ENCODE measurements around the gene C19orf25.

The C19orf25 gene

DNA sequence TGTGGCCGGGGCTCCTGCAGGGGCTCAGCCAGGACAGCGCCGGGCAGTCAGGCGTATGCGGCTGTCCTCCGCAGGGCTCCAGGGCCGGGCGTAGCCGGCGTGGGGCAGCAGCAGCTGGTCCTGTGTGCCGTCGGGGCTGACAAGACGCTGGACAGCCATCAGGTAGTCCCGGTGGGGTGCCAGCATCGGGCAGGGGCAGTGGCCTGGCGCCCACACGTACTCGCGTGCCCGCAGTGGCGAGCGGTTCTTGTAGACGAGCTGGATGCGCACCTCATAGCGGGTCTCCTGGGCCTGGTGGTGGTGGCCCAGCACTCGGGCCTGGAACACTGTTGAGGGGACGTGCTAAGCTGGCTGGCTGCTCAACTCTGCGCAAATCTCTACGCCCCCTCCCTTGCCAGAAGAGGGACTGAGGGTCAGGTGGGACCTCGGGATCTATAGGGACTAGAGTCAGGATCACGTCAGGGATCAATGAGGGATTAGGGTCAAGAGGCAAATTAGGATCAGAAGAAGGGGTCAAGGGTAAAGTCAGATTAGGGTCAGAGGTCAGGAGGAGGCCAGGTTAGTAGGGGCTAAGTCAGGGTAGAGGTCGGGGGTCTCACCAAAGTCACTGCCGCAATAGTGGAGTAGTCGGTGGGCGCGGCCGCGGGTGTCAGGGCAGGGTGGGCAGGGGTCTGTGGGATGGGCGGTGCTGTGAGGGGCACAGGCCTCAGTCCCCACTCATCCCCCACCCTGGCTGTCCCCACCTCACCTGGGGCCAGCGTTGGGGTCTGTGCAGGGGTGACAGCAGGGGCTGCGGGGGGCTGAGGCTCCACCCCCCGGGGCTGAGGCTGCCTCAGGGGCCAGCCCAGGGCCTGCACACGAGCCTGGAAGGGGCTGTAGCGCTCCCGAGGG is 27.2 kb upstream of the C19orf25 start:
- TF ChIP-seq POLR2A (IDR thresholded peaks at IDR 0.05; ENCODE audit: extremely low read depth, insufficient read length) = no peak
- no peak for DNase-seq (ENCODE audit: low read depth)
- no peak overlapping the region for H3K4me3 ChIP-seq (ENCODE audit: low read depth, low read length)

- TF ChIP-seq MYC (IDR thresholded peaks at IDR 0.05; ENCODE audit: low read depth, low read length) (no peak), CTCF (IDR thresholded peaks at IDR 0.05; ENCODE audit: low read depth, low read length) (no peak), MAX (IDR thresholded peaks at IDR 0.05; ENCODE audit: low read depth, low read length) (no peak), POLR2A (IDR thresholded peaks at IDR 0.05; ENCODE audit: extremely low read depth, insufficient read length) (no peak)
- DNase-seq (ENCODE audit: low read depth) = no peak
- no peak overlapping the region for H3K4me3 ChIP-seq (ENCODE audit: low read depth, low read length)
Measured at GRCh38 chr19:1505012-1505411, 26.0 kb upstream of the C19orf25 start.

DNA sequence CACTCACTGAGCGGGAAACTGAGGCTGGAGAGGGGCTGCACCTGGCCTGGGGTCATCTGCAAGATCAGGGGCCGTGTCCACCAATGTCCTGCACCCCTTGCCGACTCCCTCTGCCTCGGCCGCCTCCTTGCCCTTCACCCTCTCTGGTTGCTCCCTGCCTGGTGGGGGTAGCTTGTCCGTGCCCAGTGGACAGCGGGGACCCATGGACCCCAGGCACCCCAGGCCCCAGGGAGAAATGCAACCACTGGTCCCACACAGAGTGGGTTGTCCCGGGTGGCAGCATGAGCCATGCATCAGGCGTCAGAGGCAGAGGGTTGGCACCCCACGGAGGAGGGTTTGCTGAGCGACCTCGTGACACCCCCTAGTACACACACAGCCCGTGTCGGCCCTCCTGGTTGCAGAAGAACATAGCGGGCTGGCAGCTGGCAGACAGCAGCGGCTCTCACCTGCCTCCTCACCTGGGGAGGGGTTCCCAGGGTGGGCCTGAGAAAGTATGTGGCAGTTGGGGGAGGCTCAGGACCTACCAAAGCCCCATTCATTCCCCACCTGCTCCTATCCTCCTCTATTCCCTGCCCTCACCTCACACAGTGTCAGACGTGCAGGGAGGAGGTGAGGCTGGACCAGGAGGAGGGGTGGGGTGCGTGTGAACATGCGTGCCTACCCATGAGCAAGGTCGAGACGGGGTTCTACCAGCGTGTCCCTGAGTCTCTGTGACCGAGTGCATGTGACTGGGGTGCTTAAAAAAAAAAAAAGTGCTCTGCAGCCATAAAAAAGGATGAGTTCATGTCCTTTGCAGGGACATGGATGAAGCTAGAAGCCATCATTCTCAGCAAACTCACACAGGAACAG is 25.1 kb upstream of the C19orf25 start:
- H3K4me3 ChIP-seq (ENCODE audit: low read depth, low read length) = no peak overlapping the region
- no peak for TF ChIP-seq MAX (IDR thresholded peaks at IDR 0.05; ENCODE audit: low read depth, low read length)
- no peak for TF ChIP-seq POLR2A (IDR thresholded peaks at IDR 0.05; ENCODE audit: extremely low read depth, insufficient read length)
- no peak for TF ChIP-seq CTCF (IDR thresholded peaks at IDR 0.05; ENCODE audit: low read depth, low read length)
- no peak for TF ChIP-seq MYC (IDR thresholded peaks at IDR 0.05; ENCODE audit: low read depth, low read length)
- no peak for DNase-seq (ENCODE audit: low read depth)

DNA sequence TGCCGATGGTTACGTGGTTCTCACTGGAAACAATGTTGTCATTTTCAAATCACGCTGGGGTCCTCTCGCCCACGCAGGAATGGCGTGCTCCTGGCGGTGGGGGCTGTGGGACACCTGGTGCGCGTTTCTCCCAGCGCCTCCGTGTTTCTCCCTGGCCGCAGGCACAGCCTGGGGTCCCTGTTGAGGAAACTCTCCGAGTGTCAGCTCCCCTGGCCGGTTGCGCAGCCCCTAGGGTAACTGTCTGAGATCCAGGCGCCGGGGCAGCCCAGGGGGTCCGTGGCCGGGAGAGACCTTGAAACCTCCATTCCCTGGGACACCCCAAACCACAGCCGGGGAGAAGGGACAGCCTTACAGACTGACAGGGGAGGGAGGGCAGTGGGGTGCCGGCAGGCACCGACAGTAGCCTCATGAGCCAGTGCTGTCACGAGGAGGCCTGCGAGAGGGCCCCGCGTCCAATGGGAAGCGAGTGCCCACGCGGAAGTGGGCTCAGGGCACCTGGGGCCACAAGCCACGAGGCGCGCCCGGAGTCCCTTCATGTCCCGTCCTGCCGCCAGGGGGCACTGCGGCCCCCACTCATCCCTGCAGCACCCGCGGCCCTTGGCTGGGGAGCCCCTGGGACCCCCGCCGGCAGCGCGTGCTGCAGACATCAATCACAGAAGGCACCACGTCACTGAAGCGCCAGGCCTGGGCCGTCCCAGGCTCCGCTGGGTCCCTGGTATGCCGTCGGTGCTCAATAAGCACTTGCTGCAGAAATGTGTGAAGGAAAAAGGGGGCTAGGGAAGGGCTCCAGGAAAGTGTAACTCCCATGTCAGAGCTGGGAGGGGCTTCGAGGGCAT is 24.3 kb upstream of the C19orf25 start:
- peak; percentile 84 for TF ChIP-seq MYC (IDR thresholded peaks at IDR 0.05; ENCODE audit: low read depth, low read length)
- peak; percentile 81 for TF ChIP-seq MAX (IDR thresholded peaks at IDR 0.05; ENCODE audit: low read depth, low read length)
- TF ChIP-seq POLR2A (IDR thresholded peaks at IDR 0.05; ENCODE audit: extremely low read depth, insufficient read length) = no peak
- TF ChIP-seq CTCF (IDR thresholded peaks at IDR 0.05; ENCODE audit: low read depth, low read length) = peak; percentile 45
- no peak overlapping the region for H3K4me3 ChIP-seq (ENCODE audit: low read depth, low read length)
- DNase-seq (ENCODE audit: low read depth) = peak; percentile 53

- no peak for DNase-seq (ENCODE audit: low read depth)
- TF ChIP-seq MAX (IDR thresholded peaks at IDR 0.05; ENCODE audit: low read depth, low read length) (no peak), MYC (IDR thresholded peaks at IDR 0.05; ENCODE audit: low read depth, low read length) (no peak), POLR2A (IDR thresholded peaks at IDR 0.05; ENCODE audit: extremely low read depth, insufficient read length) (no peak), CTCF (IDR thresholded peaks at IDR 0.05; ENCODE audit: low read depth, low read length) (no peak)
- no peak overlapping the region for H3K4me3 ChIP-seq (ENCODE audit: low read depth, low read length)
Measured at GRCh38 chr19:1502433-1503088, 23.5 kb upstream of the C19orf25 start.

All from NB4 (cell line).